OCI-LY1 (cell line): Measurements from ENCODE around the gene IKBKG.

ENCODE experiments used
- H2AFZ ChIP-seq: fragments of 200-600 bp; sonication (generic), shearing (Covaris generic); 2 replicates; pipeline ENCODE4 v1.6.0; 2014; ENCODE audit warnings: antibody characterized with exemption, mild to moderate bottlenecking, low read length
- H3F3A ChIP-seq: fragments of 200-600 bp; sonication (generic), shearing (Covaris generic); 2 replicates; pipeline ENCODE4 v1.6.0; 2014; ENCODE audit warnings: mild to moderate bottlenecking, antibody characterized with exemption, low read length, moderate library complexity; ENCODE audit not compliant: insufficient read depth
- H3K27ac ChIP-seq: fragments of 200-600 bp; sonication (generic); 2 replicates; pipeline ENCODE4 v1.5.1; 2014; ENCODE audit warnings: low read length, mixed run types, mild to moderate bottlenecking, low read depth; ENCODE audit not compliant: poor library complexity, severe bottlenecking
- H3K27me3 ChIP-seq: fragments of 200-600 bp; sonication (generic); 2 replicates; pipeline ENCODE4 v1.6.0; 2014; ENCODE audit warnings: antibody characterized with exemption, mild to moderate bottlenecking, low read length, moderate library complexity; ENCODE audit not compliant: insufficient read depth
- H3K36me3 ChIP-seq: fragments of 200-600 bp; sonication (generic); 2 replicates; pipeline ENCODE4 v1.6.1; 2014; ENCODE audit warnings: mild to moderate bottlenecking, antibody characterized with exemption, low read length, moderate library complexity, mixed read lengths; ENCODE audit not compliant: insufficient read depth
- H3K4me1 ChIP-seq: fragments of 200-600 bp; sonication (generic); 2 replicates; pipeline ENCODE4 v1.5.1; 2014; ENCODE audit warnings: mild to moderate bottlenecking, low read length, moderate library complexity; ENCODE audit not compliant: insufficient read depth, severe bottlenecking
- H3K4me2 ChIP-seq: fragments of 200-600 bp; sonication (generic), shearing (Covaris generic); 2 replicates; pipeline ENCODE4 v1.6.1; 2014; ENCODE audit warnings: low read length
- H3K4me3 ChIP-seq: fragments of 200-600 bp; sonication (generic); 2 replicates; pipeline ENCODE4 v1.5.1; 2014; ENCODE audit warnings: low read length, low read depth, mild to moderate bottlenecking, mixed read lengths; ENCODE audit not compliant: poor library complexity, severe bottlenecking
- H3K79me2 ChIP-seq: fragments of 200-600 bp; shearing (Covaris generic); 2 replicates; pipeline ENCODE4 v1.6.1; 2016; ENCODE audit warnings: mixed run types, low read length, mixed read lengths; ENCODE audit not compliant: insufficient read depth
- H3K9ac ChIP-seq: fragments of 200-600 bp; sonication (generic), shearing (Covaris generic); 2 replicates; pipeline ENCODE4 v1.6.1; 2014; ENCODE audit warnings: mild to moderate bottlenecking, low read length, mixed read lengths
- H3K9me2 ChIP-seq: fragments of 200-600 bp; sonication (generic), shearing (Covaris generic); 2 replicates; pipeline ENCODE4 v1.6.1; 2014; ENCODE audit warnings: low read depth, mild to moderate bottlenecking, low read length, mixed read lengths
- H3K9me3 ChIP-seq: fragments of 200-600 bp; shearing (Covaris generic); 2 replicates; pipeline ENCODE4 v1.6.1; 2014; ENCODE audit warnings: low read length, mixed read lengths
- H4K20me1 ChIP-seq: fragments of 200-600 bp; sonication (generic), shearing (Covaris generic); 2 replicates; pipeline ENCODE4 v1.6.0; 2016; ENCODE audit warnings: mild to moderate bottlenecking, low read length; ENCODE audit not compliant: insufficient read depth
- CTCF ChIP-seq: fragments of 200-600 bp; sonication (generic), shearing (Covaris generic); IDR thresholded peaks from 2 replicates; pipeline ENCODE4 v1.5.1; 2017; ENCODE audit warnings: mild to moderate bottlenecking, antibody characterized with exemption, low read length, moderate library complexity, mixed read lengths
- EZH2 ChIP-seq: fragments of 200-600 bp; sonication (generic), shearing (Covaris generic); IDR thresholded peaks from 2 replicates; pipeline ENCODE4 v1.8.0; 2017; ENCODE audit warnings: borderline replicate concordance, mixed run types, mild to moderate bottlenecking, antibody characterized with exemption, low read length, moderate library complexity, mixed read lengths

Gene IKBKG

GRCh38 chrX:154507673-154508383 lies 39.6 kb upstream of the IKBKG start:
- H3K9me3 ChIP-seq = no peaks in the 10 kb centered on the region
- H3K9me2 ChIP-seq = no peaks in the 10 kb centered on the region
- H3K9ac ChIP-seq = no peak overlapping the region
- no peak for TF ChIP-seq EZH2
- TF ChIP-seq CTCF = no peak
- H3K27me3 ChIP-seq = no peaks in the 10 kb centered on the region
- H3K4me3 ChIP-seq = no peak overlapping the region
- H3K4me1 ChIP-seq = no peaks in the 10 kb centered on the region
- H4K20me1 ChIP-seq = no peaks in the 10 kb centered on the region
- H3K36me3 ChIP-seq = peaks cover 20% of the 10 kb centered on the region
- no peak overlapping the region for H3K27ac ChIP-seq
- no peaks in the 10 kb centered on the region for H3F3A ChIP-seq
- H3K4me2 ChIP-seq = no peak overlapping the region
- no peaks in the 10 kb centered on the region for H3K79me2 ChIP-seq
- H2AFZ ChIP-seq = no peak overlapping the region

GRCh38 chrX:154508384-154508745 lies 39.1 kb upstream of the IKBKG start:
- no peaks in the 10 kb centered on the region for H4K20me1 ChIP-seq
- no peak overlapping the region for H3K4me3 ChIP-seq
- no peak overlapping the region for H3K4me2 ChIP-seq
- no peak for TF ChIP-seq EZH2
- TF ChIP-seq CTCF = no peak
- H3K9me2 ChIP-seq = no peaks in the 10 kb centered on the region
- no peaks in the 10 kb centered on the region for H3K4me1 ChIP-seq
- no peaks in the 10 kb centered on the region for H3K79me2 ChIP-seq
- no peaks in the 10 kb centered on the region for H3F3A ChIP-seq
- no peak overlapping the region for H3K27ac ChIP-seq
- peaks cover 20% of the 10 kb centered on the region for H3K36me3 ChIP-seq
- H3K9me3 ChIP-seq = no peaks in the 10 kb centered on the region
- H2AFZ ChIP-seq = no peak overlapping the region
- H3K27me3 ChIP-seq = no peaks in the 10 kb centered on the region
- no peak overlapping the region for H3K9ac ChIP-seq

- Histone ChIP-seq H3K4me1 (no peaks in the 10 kb centered on the region), H3K4me3 (no peak overlapping the region), H3K27ac (no peak overlapping the region), H3K4me2 (no peak overlapping the region), H3K9ac (no peak overlapping the region), H3K27me3 (no peaks in the 10 kb centered on the region), H3K79me2 (no peaks in the 10 kb centered on the region), H3K9me3 (no peaks in the 10 kb centered on the region), H3K9me2 (no peaks in the 10 kb centered on the region), H2AFZ (no peak overlapping the region), H4K20me1 (no peaks in the 10 kb centered on the region), H3F3A (no peaks in the 10 kb centered on the region), H3K36me3 (peaks cover 20% of the 10 kb centered on the region)
- TF ChIP-seq CTCF (no peak), EZH2 (no peak)
Measured at GRCh38 chrX:154509455-154509854, 38.0 kb upstream of the IKBKG start.
